WTC11 (cell line): ENCODE results near the gene CXXC1.

Source experiments
- E2F4 ChIP-seq: sonication (generic); formaldehyde crosslinking; IDR thresholded peaks from 2 replicates; pipeline ENCODE4 v1.8.1; 2022; ENCODE audit warnings: low read depth, mild to moderate bottlenecking, moderate library complexity, missing genetic modification reagents, borderline replicate concordance
- NR1H2 ChIP-seq: sonication (generic); formaldehyde crosslinking; IDR thresholded peaks from 2 replicates; pipeline ENCODE4 v1.9.0; 2021; ENCODE audit warnings: mild to moderate bottlenecking, moderate library complexity, missing genetic modification reagents
- NR2C2 ChIP-seq: sonication (generic); formaldehyde crosslinking; IDR thresholded peaks from 2 replicates; pipeline ENCODE4 v1.8.0; 2022; ENCODE audit warnings: mild to moderate bottlenecking, missing genetic modification reagents
- RELA ChIP-seq: sonication (generic); formaldehyde crosslinking; IDR thresholded peaks from 2 replicates; pipeline ENCODE4 v1.8.1; 2022; ENCODE audit warnings: missing genetic modification reagents, mild to moderate bottlenecking, borderline replicate concordance
- SMAD3 ChIP-seq: sonication (generic); formaldehyde crosslinking; IDR thresholded peaks from 2 replicates; pipeline ENCODE4 v1.8.0; 2022; ENCODE audit warnings: missing genetic modification reagents, mild to moderate bottlenecking, borderline replicate concordance
- TEAD4 ChIP-seq: sonication (generic); formaldehyde crosslinking; IDR thresholded peaks from 2 replicates; pipeline ENCODE4 v1.8.0; 2022; ENCODE audit warnings: mild to moderate bottlenecking, missing genetic modification reagents
- ZBTB21 ChIP-seq: sonication (generic); formaldehyde crosslinking; IDR thresholded peaks from 2 replicates; pipeline ENCODE4 v1.8.1; 2023; ENCODE audit warnings: mild to moderate bottlenecking, missing genetic modification reagents, borderline replicate concordance
- ZNF138 ChIP-seq: sonication (generic); formaldehyde crosslinking; conservative IDR thresholded peaks from 2 replicates; pipeline ENCODE4 v1.8.1; 2022; ENCODE audit warnings: mild to moderate bottlenecking, moderate library complexity, missing genetic modification reagents
- ZNF263 ChIP-seq: sonication (generic); formaldehyde crosslinking; IDR thresholded peaks from 2 replicates; pipeline ENCODE4 v1.8.1; 2022; ENCODE audit warnings: low read depth, mild to moderate bottlenecking, moderate library complexity, missing genetic modification reagents
- ZNF281 ChIP-seq: sonication (generic); formaldehyde crosslinking; IDR thresholded peaks from 2 replicates; pipeline ENCODE4 v1.8.0; 2023; ENCODE audit warnings: mild to moderate bottlenecking, missing genetic modification reagents
- ZNF425 ChIP-seq: fragments of 250-450 bp; sonication (Bioruptor Pico); conservative IDR thresholded peaks from 2 replicates; pipeline ENCODE4 v1.9.0; 2021; ENCODE audit warnings: mild to moderate bottlenecking
- TF ChIP-seq, protein P1 (sequence below): fragments of 200-600 bp; IDR thresholded peaks from 2 replicates; pipeline ENCODE4 v1.8.0; 2022; ENCODE audit warnings: antibody characterized with exemption
- TF ChIP-seq, protein P2 (sequence below): sonication (generic); formaldehyde crosslinking; IDR thresholded peaks from 2 replicates; pipeline ENCODE4 v1.8.1; 2022; ENCODE audit warnings: low read depth, missing genetic modification reagents, borderline replicate concordance

DNA sequence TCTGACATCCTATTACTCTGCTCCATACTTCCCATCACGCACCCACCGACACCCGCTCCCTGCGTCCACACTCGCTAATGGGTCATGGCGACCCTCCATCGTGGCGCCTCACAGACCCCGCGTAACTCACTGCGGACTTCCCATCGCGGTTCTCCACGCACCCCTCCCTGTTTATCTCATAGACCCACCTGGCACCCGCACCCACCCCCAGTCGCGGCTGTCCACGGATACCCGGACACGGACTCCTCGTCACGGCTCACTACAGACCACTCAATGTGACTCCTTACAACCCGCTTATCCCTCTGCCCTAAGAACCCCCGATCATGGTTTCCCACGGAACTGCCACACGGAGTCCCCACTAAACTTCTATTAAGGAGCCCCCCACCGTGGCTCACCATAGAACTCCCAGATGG, 458 bp downstream of the CXXC1 start:
- TF ChIP-seq, protein P1, sequence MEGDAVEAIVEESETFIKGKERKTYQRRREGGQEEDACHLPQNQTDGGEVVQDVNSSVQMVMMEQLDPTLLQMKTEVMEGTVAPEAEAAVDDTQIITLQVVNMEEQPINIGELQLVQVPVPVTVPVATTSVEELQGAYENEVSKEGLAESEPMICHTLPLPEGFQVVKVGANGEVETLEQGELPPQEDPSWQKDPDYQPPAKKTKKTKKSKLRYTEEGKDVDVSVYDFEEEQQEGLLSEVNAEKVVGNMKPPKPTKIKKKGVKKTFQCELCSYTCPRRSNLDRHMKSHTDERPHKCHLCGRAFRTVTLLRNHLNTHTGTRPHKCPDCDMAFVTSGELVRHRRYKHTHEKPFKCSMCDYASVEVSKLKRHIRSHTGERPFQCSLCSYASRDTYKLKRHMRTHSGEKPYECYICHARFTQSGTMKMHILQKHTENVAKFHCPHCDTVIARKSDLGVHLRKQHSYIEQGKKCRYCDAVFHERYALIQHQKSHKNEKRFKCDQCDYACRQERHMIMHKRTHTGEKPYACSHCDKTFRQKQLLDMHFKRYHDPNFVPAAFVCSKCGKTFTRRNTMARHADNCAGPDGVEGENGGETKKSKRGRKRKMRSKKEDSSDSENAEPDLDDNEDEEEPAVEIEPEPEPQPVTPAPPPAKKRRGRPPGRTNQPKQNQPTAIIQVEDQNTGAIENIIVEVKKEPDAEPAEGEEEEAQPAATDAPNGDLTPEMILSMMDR = no peak
- TF ChIP-seq ZBTB21 (CRISPR knock-in tag) = no peak
- TF ChIP-seq NR2C2 (CRISPR knock-in tag) = no peak
- no peak for TF ChIP-seq ZNF263 (CRISPR knock-in tag)
- no peak for TF ChIP-seq NR1H2 (CRISPR knock-in tag)
- TF ChIP-seq, protein P2, sequence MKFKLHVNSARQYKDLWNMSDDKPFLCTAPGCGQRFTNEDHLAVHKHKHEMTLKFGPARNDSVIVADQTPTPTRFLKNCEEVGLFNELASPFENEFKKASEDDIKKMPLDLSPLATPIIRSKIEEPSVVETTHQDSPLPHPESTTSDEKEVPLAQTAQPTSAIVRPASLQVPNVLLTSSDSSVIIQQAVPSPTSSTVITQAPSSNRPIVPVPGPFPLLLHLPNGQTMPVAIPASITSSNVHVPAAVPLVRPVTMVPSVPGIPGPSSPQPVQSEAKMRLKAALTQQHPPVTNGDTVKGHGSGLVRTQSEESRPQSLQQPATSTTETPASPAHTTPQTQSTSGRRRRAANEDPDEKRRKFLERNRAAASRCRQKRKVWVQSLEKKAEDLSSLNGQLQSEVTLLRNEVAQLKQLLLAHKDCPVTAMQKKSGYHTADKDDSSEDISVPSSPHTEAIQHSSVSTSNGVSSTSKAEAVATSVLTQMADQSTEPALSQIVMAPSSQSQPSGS (CRISPR knock-in tag) = no peak
- TF ChIP-seq E2F4 = no peak
- TF ChIP-seq ZNF138 (CRISPR knock-in tag) = no peak
- TF ChIP-seq ZNF425 (CRISPR knock-in tag) = no peak
- no peak for TF ChIP-seq TEAD4
- TF ChIP-seq SMAD3 (CRISPR knock-in tag) = no peak
- no peak for TF ChIP-seq ZNF281 (CRISPR knock-in tag)
- no peak for TF ChIP-seq RELA (CRISPR knock-in tag)
